Activated effector memory CD4-positive, alpha-beta T cell treated with Interleukin-2 at 50 U/mL for 16 hours (primary cell): Measurements from ENCODE around the gene TMEM120A.

Experiments used
- DNase-seq: peaks from one replicate; pipeline ENCODE4 v3.0.0-alpha.2; 2020

TMEM120A gene

GRCh38 chr7:75955331-75955955 lies 39.0 kb downstream of the TMEM120A start:
- no peak for DNase-seq

- DNase-seq, result no peak
Observed at GRCh38 chr7:75953931-75954330, 40.5 kb downstream of the TMEM120A start.

- DNase-seq, result no peak
Observed at GRCh38 chr7:75953431-75953830, 41.0 kb downstream of the TMEM120A start.

- DNase-seq, result no peak
Observed at GRCh38 chr7:75951506-75951905, 42.9 kb downstream of the TMEM120A start.

- DNase-seq, result no peak
Observed at GRCh38 chr7:75950111-75950681, 44.2 kb downstream of the TMEM120A start.

GRCh38 chr7:75948179-75948578 lies 46.2 kb downstream of the TMEM120A start:
- DNase-seq, result no peak

GRCh38 chr7:75946207-75946855 lies 48.1 kb downstream of the TMEM120A start:
- no peak for DNase-seq

- DNase-seq, result no peak
Observed at GRCh38 chr7:75945297-75946168, 48.9 kb downstream of the TMEM120A start.

- no peak for DNase-seq
Observed at GRCh38 chr7:75944507-75944906, 49.9 kb downstream of the TMEM120A start.

GRCh38 chr7:75943864-75944263 lies 50.5 kb downstream of the TMEM120A start:
- no peak for DNase-seq

- DNase-seq, result no peak
Observed at GRCh38 chr7:75938921-75939320, 55.5 kb downstream of the TMEM120A start.

GRCh38 chr7:75937958-75938786 lies 56.2 kb downstream of the TMEM120A start:
- DNase-seq, result no peak
